SH-SY5Y (cell line): ENCODE results near the gene OR7A10.

Experiments used
- GATA2 ChIP-seq: IDR thresholded peaks from 2 replicates; pipeline ENCODE4 v1.6.1; 2011; ENCODE audit warnings: mild to moderate bottlenecking, low read depth, low read length
- GATA3 ChIP-seq: IDR thresholded peaks from 2 replicates; pipeline ENCODE4 v1.6.1; 2011; ENCODE audit warnings: low read depth, mild to moderate bottlenecking, low read length, moderate library complexity

The OR7A10 gene

GRCh38 chr19:14818588-14818987 is 30.1 kb downstream of the OR7A10 start:
- TF ChIP-seq GATA3 (no peak), GATA2 (no peak)

- TF ChIP-seq GATA2 (no peak), GATA3 (no peak)
These were observed 31.7 kb downstream of the OR7A10 start for GRCh38 chr19:14817052-14817451.

- TF ChIP-seq GATA2 (no peak), GATA3 (no peak)
These were observed 33.6 kb downstream of the OR7A10 start for GRCh38 chr19:14814982-14815652.

- no peak for TF ChIP-seq GATA3
- no peak for TF ChIP-seq GATA2
These were observed 39.3 kb downstream of the OR7A10 start for GRCh38 chr19:14809272-14810057.

GRCh38 chr19:14804765-14805164 is 44.0 kb downstream of the OR7A10 start:
- no peak for TF ChIP-seq GATA2
- no peak for TF ChIP-seq GATA3

GRCh38 chr19:14798760-14799159 is 50.0 kb downstream of the OR7A10 start:
- TF ChIP-seq GATA2 = no peak
- TF ChIP-seq GATA3 = no peak

- TF ChIP-seq GATA3 (no peak), GATA2 (no peak)
These were observed 52.7 kb downstream of the OR7A10 start for GRCh38 chr19:14796021-14796420.

GRCh38 chr19:14795078-14795721 is 53.5 kb downstream of the OR7A10 start:
- TF ChIP-seq GATA3 (no peak), GATA2 (no peak)
